HEK293 (cell line): ENCODE data around the gene NDUFV2.

Experiments
- BCL11A ChIP-seq: fragments of 450-650 bp; formaldehyde crosslinking; IDR thresholded peaks from 2 replicates; pipeline ENCODE4 v1.5.1; 2016; ENCODE audit warnings: low read depth, missing biosample characterization, missing genetic modification characterization
- BCL11B ChIP-seq: fragments of 450-650 bp; formaldehyde crosslinking; IDR thresholded peaks from 2 replicates; pipeline ENCODE4 v1.5.1; 2016; ENCODE audit warnings: low read depth, missing biosample characterization, missing genetic modification characterization
- FEZF1 ChIP-seq: fragments of 450-650 bp; formaldehyde crosslinking; IDR thresholded peaks from 2 replicates; pipeline ENCODE4 v1.5.1; 2016; ENCODE audit warnings: missing biosample characterization, missing genetic modification characterization
- GLI4 ChIP-seq: fragments of 450-650 bp; formaldehyde crosslinking; IDR thresholded peaks from 2 replicates; pipeline ENCODE4 v1.5.1; 2016; ENCODE audit warnings: missing biosample characterization, missing genetic modification characterization
- HOXA7 ChIP-seq: sonication (generic); formaldehyde crosslinking; IDR thresholded peaks from 2 replicates; pipeline ENCODE4 v1.8.1; 2022; ENCODE audit warnings: missing genetic modification reagents, borderline replicate concordance
- KLF1 ChIP-seq: fragments of 450-650 bp; formaldehyde crosslinking; IDR thresholded peaks from 2 replicates; pipeline ENCODE4 v1.5.1; 2016; ENCODE audit warnings: missing biosample characterization, missing genetic modification characterization
- SP3 ChIP-seq: fragments of 450-650 bp; formaldehyde crosslinking; IDR thresholded peaks from 2 replicates; pipeline ENCODE4 v1.5.1; 2016; ENCODE audit warnings: missing biosample characterization, missing genetic modification characterization
- TCF7L2 ChIP-seq: IDR thresholded peaks from 2 replicates; pipeline ENCODE4 v1.6.1; 2011; ENCODE audit warnings: low read depth, mild to moderate bottlenecking, inconsistent platforms, low read length, moderate library complexity, borderline replicate concordance
- YY2 ChIP-seq: fragments of 450-650 bp; formaldehyde crosslinking; IDR thresholded peaks from 2 replicates; pipeline ENCODE4 v1.5.1; 2016; ENCODE audit warnings: missing biosample characterization, missing genetic modification characterization
- ZBTB17 ChIP-seq: fragments of 450-650 bp; formaldehyde crosslinking; IDR thresholded peaks from 2 replicates; pipeline ENCODE4 v1.5.1; 2016; ENCODE audit warnings: missing biosample characterization, missing genetic modification characterization
- ZBTB20 ChIP-seq: fragments of 450-650 bp; formaldehyde crosslinking; IDR thresholded peaks from 2 replicates; pipeline ENCODE4 v1.5.1; 2016; ENCODE audit warnings: missing biosample characterization, missing genetic modification characterization
- ZBTB21 ChIP-seq: fragments of 450-650 bp; formaldehyde crosslinking; IDR thresholded peaks from 2 replicates; pipeline ENCODE4 v1.5.1; 2017; ENCODE audit warnings: missing biosample characterization, missing genetic modification characterization
- ZNF121 ChIP-seq: fragments of 450-650 bp; formaldehyde crosslinking; IDR thresholded peaks from 2 replicates; pipeline ENCODE4 v1.5.1; 2016; ENCODE audit warnings: missing biosample characterization, missing genetic modification characterization
- ZNF16 ChIP-seq: fragments of 450-650 bp; formaldehyde crosslinking; IDR thresholded peaks from 2 replicates; pipeline ENCODE4 v1.5.1; 2016; ENCODE audit warnings: low read depth, missing biosample characterization, missing genetic modification characterization
- ZNF174 ChIP-seq: fragments of 450-650 bp; formaldehyde crosslinking; IDR thresholded peaks from 2 replicates; pipeline ENCODE4 v1.5.0; 2017; ENCODE audit warnings: missing biosample characterization, mild to moderate bottlenecking, missing genetic modification characterization
- ZNF274 ChIP-seq, 2 experiments: fragments of 200-500 bp in 1 of 2; fragments of 450-650 bp in 1 of 2; sonication (Bioruptor generic) in 1 of 2; formaldehyde crosslinking in 1 of 2; IDR thresholded peaks; 2 replicates each; pipeline versions ENCODE4 v1.5.1 to v1.6.1; 2014 to 2016; ENCODE audit warnings: borderline replicate concordance in 1 of 2, inconsistent platforms in 1 of 2, low read length in 1 of 2, missing biosample characterization in 1 of 2, missing genetic modification characterization in 1 of 2
- ZNF354C ChIP-seq: fragments of 450-650 bp; formaldehyde crosslinking; IDR thresholded peaks from 2 replicates; pipeline ENCODE4 v1.5.1; 2016; ENCODE audit warnings: missing biosample characterization, missing genetic modification characterization, low read depth, borderline replicate concordance
- ZNF391 ChIP-seq: fragments of 450-650 bp; formaldehyde crosslinking; IDR thresholded peaks from 2 replicates; pipeline ENCODE4 v1.5.1; 2016; ENCODE audit warnings: low read depth, missing biosample characterization, missing genetic modification characterization, borderline replicate concordance
- ZNF416 ChIP-seq: fragments of 450-650 bp; formaldehyde crosslinking; IDR thresholded peaks from 2 replicates; pipeline ENCODE4 v1.5.1; 2016; ENCODE audit warnings: missing biosample characterization, missing genetic modification characterization
- ZNF423 ChIP-seq: fragments of 450-650 bp; formaldehyde crosslinking; IDR thresholded peaks from 2 replicates; pipeline ENCODE4 v1.5.1; 2016; ENCODE audit warnings: missing biosample characterization, missing genetic modification characterization
- ZNF521 ChIP-seq: fragments of 450-650 bp; formaldehyde crosslinking; IDR thresholded peaks from 2 replicates; pipeline ENCODE4 v1.5.1; 2017; ENCODE audit warnings: missing biosample characterization, mild to moderate bottlenecking, missing genetic modification characterization
- ZNF561 ChIP-seq: fragments of 450-650 bp; IDR thresholded peaks from 2 replicates; pipeline ENCODE4 v1.5.1; 2018; ENCODE audit warnings: missing biosample characterization, missing genetic modification characterization, borderline replicate concordance
- ZNF571 ChIP-seq: fragments of 450-650 bp; formaldehyde crosslinking; IDR thresholded peaks from 2 replicates; pipeline ENCODE4 v1.5.0; 2017; ENCODE audit warnings: missing biosample characterization, missing genetic modification characterization
- ZNF623 ChIP-seq: fragments of 450-650 bp; formaldehyde crosslinking; IDR thresholded peaks from 2 replicates; pipeline ENCODE4 v1.5.1; 2016; ENCODE audit warnings: missing biosample characterization, missing genetic modification characterization
- ZNF76 ChIP-seq: fragments of 450-650 bp; formaldehyde crosslinking; IDR thresholded peaks from 2 replicates; pipeline ENCODE4; 2016; ENCODE audit warnings: low read depth, missing biosample characterization, missing genetic modification characterization, borderline replicate concordance
- TF ChIP-seq, protein P1 (sequence below): fragments of 450-650 bp; formaldehyde crosslinking; IDR thresholded peaks from 2 replicates; pipeline ENCODE4 v1.5.0; 2017; ENCODE audit warnings: missing biosample characterization, missing genetic modification characterization, borderline replicate concordance
- TF ChIP-seq, protein P2 (sequence below): fragments of 450-650 bp; formaldehyde crosslinking; IDR thresholded peaks from 2 replicates; pipeline ENCODE4 v1.5.1; 2016; ENCODE audit warnings: missing biosample characterization, missing genetic modification characterization
- TF ChIP-seq, protein P3 (sequence below): fragments of 450-650 bp; formaldehyde crosslinking; IDR thresholded peaks from 2 replicates; pipeline ENCODE4 v1.5.1; 2016; ENCODE audit warnings: missing biosample characterization, missing genetic modification characterization
- TF ChIP-seq, protein P4 (sequence below): fragments of 450-650 bp; formaldehyde crosslinking; IDR thresholded peaks from 2 replicates; pipeline ENCODE4 v1.5.1; 2016; ENCODE audit warnings: missing biosample characterization, missing genetic modification characterization
- TF ChIP-seq, protein P5 (sequence below): sonication (generic); formaldehyde crosslinking; IDR thresholded peaks from 2 replicates; pipeline ENCODE4 v1.8.1; 2022; ENCODE audit warnings: mild to moderate bottlenecking, moderate library complexity, missing genetic modification reagents
- TF ChIP-seq, protein P6 (sequence below): fragments of 450-650 bp; formaldehyde crosslinking; IDR thresholded peaks from 2 replicates; pipeline ENCODE4 v1.5.1; 2016; ENCODE audit warnings: missing biosample characterization, missing genetic modification characterization

Gene NDUFV2

DNA sequence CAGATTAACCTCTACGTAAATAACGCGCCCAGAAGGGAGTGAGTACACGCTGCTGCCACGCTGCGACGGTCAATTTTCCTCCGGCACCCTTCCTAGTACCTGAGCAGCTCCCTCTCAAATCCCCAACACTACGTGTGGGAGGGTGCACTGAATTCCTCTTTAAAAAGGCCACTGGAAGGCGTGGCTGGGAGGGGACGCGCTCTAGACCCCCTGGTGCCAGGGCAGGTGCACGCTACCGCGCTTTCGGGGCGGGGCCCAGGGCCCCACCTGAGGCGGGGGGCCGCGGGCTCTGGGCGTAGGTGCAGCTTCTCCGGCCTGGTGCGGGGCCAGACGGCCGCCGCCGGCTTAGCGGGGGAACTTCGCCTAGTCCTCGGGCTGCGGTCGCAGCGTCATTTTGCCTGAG lies 33.4 kb downstream of the NDUFV2 start (continued):
- TF ChIP-seq, protein P1, sequence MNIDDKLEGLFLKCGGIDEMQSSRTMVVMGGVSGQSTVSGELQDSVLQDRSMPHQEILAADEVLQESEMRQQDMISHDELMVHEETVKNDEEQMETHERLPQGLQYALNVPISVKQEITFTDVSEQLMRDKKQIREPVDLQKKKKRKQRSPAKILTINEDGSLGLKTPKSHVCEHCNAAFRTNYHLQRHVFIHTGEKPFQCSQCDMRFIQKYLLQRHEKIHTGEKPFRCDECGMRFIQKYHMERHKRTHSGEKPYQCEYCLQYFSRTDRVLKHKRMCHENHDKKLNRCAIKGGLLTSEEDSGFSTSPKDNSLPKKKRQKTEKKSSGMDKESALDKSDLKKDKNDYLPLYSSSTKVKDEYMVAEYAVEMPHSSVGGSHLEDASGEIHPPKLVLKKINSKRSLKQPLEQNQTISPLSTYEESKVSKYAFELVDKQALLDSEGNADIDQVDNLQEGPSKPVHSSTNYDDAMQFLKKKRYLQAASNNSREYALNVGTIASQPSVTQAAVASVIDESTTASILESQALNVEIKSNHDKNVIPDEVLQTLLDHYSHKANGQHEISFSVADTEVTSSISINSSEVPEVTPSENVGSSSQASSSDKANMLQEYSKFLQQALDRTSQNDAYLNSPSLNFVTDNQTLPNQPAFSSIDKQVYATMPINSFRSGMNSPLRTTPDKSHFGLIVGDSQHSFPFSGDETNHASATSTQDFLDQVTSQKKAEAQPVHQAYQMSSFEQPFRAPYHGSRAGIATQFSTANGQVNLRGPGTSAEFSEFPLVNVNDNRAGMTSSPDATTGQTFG (tag by site-specific recombination), result no peak
- TF ChIP-seq ZNF16 (tag by site-specific recombination) (no peak), ZNF521 (tag by site-specific recombination) (no peak), ZBTB17 (tag by site-specific recombination) (no peak), ZBTB21 (tag by site-specific recombination) (no peak), KLF1 (tag by site-specific recombination) (peak; percentile 92), BCL11A (no peak), ZNF423 (no peak), ZNF571 (tag by site-specific recombination) (no peak), ZNF274 (IDR thresholded peaks at IDR 0.05; ENCODE audit: low read length) (no peak), ZNF274 (tag by site-specific recombination; IDR thresholded peaks at IDR 0.05; ENCODE audit: borderline replicate concordance) (no peak), FEZF1 (tag by site-specific recombination) (no peak), ZNF76 (tag by site-specific recombination) (no peak), ZNF623 (tag by site-specific recombination) (no peak), ZNF391 (no peak), ZNF354C (tag by site-specific recombination) (no peak), YY2 (tag by site-specific recombination) (no peak), SP3 (tag by site-specific recombination) (peak; percentile 62; the same call in 1 of the 2 replicates), ZNF416 (tag by site-specific recombination) (no peak), ZNF121 (no peak), GLI4 (tag by site-specific recombination) (no peak), HOXA7 (CRISPR knock-in tag) (no peak), ZBTB20 (tag by site-specific recombination) (peak; percentile 49; the same call in 1 of the 2 replicates), TCF7L2 (no peak), ZNF174 (tag by site-specific recombination) (no peak), BCL11B (no peak), ZNF561 (tag by site-specific recombination) (no peak; the same call in 1 of the 2 replicates)
- TF ChIP-seq, protein P2, sequence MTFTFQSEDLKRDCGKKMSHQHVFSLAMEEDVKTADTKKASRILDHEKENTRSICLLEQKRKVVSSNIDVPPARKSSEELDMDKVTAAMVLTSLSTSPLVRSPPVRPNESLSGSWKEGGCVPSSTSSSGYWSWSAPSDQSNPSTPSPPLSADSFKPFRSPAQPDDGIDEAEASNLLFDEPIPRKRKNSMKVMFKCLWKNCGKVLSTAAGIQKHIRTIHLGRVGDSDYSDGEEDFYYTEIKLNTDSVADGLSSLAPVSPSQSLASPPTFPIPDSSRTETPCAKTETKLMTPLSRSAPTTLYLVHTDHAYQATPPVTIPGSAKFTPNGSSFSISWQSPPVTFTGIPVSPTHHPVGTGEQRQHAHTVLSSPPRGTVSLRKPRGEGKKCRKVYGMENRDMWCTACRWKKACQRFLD, result no peak
- TF ChIP-seq, protein P3, sequence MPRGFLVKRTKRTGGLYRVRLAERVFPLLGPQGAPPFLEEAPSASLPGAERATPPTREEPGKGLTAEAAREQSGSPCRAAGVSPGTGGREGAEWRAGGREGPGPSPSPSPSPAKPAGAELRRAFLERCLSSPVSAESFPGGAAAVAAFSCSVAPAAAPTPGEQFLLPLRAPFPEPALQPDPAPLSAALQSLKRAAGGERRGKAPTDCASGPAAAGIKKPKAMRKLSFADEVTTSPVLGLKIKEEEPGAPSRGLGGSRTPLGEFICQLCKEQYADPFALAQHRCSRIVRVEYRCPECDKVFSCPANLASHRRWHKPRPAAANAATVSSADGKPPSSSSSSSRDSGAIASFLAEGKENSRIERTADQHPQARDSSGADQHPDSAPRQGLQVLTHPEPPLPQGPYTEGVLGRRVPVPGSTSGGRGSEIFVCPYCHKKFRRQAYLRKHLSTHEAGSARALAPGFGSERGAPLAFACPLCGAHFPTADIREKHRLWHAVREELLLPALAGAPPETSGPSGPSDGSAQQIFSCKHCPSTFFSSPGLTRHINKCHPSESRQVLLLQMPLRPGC (tag by site-specific recombination), result no peak
- TF ChIP-seq, protein P4, sequence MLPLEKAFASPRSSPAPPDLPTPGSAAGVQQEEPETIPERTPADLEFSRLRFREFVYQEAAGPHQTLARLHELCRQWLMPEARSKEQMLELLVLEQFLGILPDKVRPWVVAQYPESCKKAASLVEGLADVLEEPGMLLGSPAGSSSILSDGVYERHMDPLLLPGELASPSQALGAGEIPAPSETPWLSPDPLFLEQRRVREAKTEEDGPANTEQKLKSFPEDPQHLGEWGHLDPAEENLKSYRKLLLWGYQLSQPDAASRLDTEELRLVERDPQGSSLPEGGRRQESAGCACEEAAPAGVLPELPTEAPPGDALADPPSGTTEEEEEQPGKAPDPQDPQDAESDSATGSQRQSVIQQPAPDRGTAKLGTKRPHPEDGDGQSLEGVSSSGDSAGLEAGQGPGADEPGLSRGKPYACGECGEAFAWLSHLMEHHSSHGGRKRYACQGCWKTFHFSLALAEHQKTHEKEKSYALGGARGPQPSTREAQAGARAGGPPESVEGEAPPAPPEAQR, result no peak
- TF ChIP-seq, protein P5, sequence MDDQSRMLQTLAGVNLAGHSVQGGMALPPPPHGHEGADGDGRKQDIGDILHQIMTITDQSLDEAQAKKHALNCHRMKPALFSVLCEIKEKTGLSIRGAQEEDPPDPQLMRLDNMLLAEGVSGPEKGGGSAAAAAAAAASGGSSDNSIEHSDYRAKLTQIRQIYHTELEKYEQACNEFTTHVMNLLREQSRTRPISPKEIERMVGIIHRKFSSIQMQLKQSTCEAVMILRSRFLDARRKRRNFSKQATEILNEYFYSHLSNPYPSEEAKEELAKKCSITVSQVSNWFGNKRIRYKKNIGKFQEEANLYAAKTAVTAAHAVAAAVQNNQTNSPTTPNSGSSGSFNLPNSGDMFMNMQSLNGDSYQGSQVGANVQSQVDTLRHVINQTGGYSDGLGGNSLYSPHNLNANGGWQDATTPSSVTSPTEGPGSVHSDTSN (CRISPR knock-in tag), result no peak
- TF ChIP-seq, protein P6, sequence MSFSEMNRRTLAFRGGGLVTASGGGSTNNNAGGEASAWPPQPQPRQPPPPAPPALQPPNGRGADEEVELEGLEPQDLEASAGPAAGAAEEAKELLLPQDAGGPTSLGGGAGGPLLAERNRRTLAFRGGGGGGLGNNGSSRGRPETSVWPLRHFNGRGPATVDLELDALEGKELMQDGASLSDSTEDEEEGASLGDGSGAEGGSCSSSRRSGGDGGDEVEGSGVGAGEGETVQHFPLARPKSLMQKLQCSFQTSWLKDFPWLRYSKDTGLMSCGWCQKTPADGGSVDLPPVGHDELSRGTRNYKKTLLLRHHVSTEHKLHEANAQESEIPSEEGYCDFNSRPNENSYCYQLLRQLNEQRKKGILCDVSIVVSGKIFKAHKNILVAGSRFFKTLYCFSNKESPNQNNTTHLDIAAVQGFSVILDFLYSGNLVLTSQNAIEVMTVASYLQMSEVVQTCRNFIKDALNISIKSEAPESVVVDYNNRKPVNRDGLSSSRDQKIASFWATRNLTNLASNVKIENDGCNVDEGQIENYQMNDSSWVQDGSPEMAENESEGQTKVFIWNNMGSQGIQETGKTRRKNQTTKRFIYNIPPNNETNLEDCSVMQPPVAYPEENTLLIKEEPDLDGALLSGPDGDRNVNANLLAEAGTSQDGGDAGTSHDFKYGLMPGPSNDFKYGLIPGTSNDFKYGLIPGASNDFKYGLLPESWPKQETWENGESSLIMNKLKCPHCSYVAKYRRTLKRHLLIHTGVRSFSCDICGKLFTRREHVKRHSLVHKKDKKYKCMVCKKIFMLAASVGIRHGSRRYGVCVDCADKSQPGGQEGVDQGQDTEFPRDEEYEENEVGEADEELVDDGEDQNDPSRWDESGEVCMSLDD (tag by site-specific recombination), result peak; percentile 58; the same call in 1 of the 2 replicates
